ENCODE results near the gene CCDC144A. TPM values are rescaled to one million over a fixed set of nuclear protein-coding genes. Genes with fewer than 3 reads are reported as not detected.
"Not testable (repeated sequence)": the region's sequence is repeated elsewhere in the genome, so short reads cannot be mapped to it uniquely, and the experiment has no call there.

Gene CCDC144A
- total and polyA plus RNA-seq, 7 donors: 1.9 to 21.2 (median 3.9) TPM; not detected in 2

GRCh38 chr17:16653367-16654041 lies 36.5 kb upstream of the CCDC144A start, which contains the start of gene ZNF624:
Gene ZNF624 (minus strand): TSS chr17:16653850.
- Histone ChIP-seq H3K9me3 (no peaks in the 10 kb centered on the region), H3K36me3 (peaks cover 0 to under 1% (median 0%) of the 10 kb centered on the region in 4 donors), H3K4me3 (peak within 1 kb of the TSS; percentile 48 to 79 (median 68)), H3K27me3 (no peaks in the 10 kb centered on the region), H3K4me1 (peaks cover 0 to 20% (median 12%) of the 10 kb centered on the region in 4 donors), H3K27ac (peak within 1 kb of the TSS; percentile 89 to 93 (median 91))
- DNase-seq: peak; percentile 98
- intact Hi-C loops (cut with DNase I): loop anchor here (5.0 kb wide), 1 partner anchor 66 kb away; no protein-coding TSS in a partner anchor
- 0% methylated on average over 55 of the region's 55 CpGs for WGBS, 2 donors
- peak in 3 of 4 donors; percentile 45 to 88 (median 66) for TF ChIP-seq EP300 (IDR thresholded peaks at IDR 0.05)
- TF ChIP-seq POLR2A (IDR thresholded peaks at IDR 0.05): peak; percentile 78 to 89
- TF ChIP-seq POLR2AphosphoS5 (IDR thresholded peaks at IDR 0.05): peak; percentile 81 to 94 (median 88)
- no peak for TF ChIP-seq CTCF (IDR thresholded peaks at IDR 0.05)

- Histone ChIP-seq H3K27ac (no peak overlapping the region), H3K4me3 (no peak overlapping the region), H3K27me3 (no peaks in the 10 kb centered on the region), H3K4me1 (no peaks in the 10 kb centered on the region), H3K36me3 (no peaks in the 10 kb centered on the region), H3K9me3 (no peaks in the 10 kb centered on the region)
- no peak for DNase-seq
- intact Hi-C loops (cut with DNase I): no loop called here
- no peak for TF ChIP-seq POLR2AphosphoS5 (IDR thresholded peaks at IDR 0.05)
- TF ChIP-seq POLR2A (IDR thresholded peaks at IDR 0.05): no peak
- no peak for TF ChIP-seq CTCF (IDR thresholded peaks at IDR 0.05)
- TF ChIP-seq EP300 (IDR thresholded peaks at IDR 0.05): no peak
These were observed 28.8 kb upstream of the CCDC144A start for GRCh38 chr17:16661217-16661616.

GRCh38 chr17:16662936-16663335 lies 27.1 kb upstream of the CCDC144A start:
- peaks cover under 1 to 11% (median 5%) of the 10 kb centered on the region in 3 donors for H3K27me3 ChIP-seq
- TF ChIP-seq POLR2A (IDR thresholded peaks at IDR 0.05) (no peak), POLR2AphosphoS5 (IDR thresholded peaks at IDR 0.05) (no peak), EP300 (IDR thresholded peaks at IDR 0.05) (no peak), CTCF (IDR thresholded peaks at IDR 0.05) (no peak)
- no peaks in the 10 kb centered on the region for H3K9me3 ChIP-seq
- H3K27ac ChIP-seq: no peak overlapping the region
- intact Hi-C loops (cut with DNase I): no loop called here
- no peak for DNase-seq
- no peaks in the 10 kb centered on the region for H3K36me3 ChIP-seq
- H3K4me3 ChIP-seq: no peak overlapping the region
- H3K4me1 ChIP-seq: peaks cover 0 to 11% (median 7%) of the 10 kb centered on the region in 4 donors
- WGBS, 2 donors: 95 to 98% methylated on average over 1 of the region's 1 CpG

GRCh38 chr17:16666553-16666906 lies 23.5 kb upstream of the CCDC144A start:
- DNase-seq; intact Hi-C loops (cut with DNase I); H3K36me3 ChIP-seq; H3K9me3 ChIP-seq: not testable (repeated sequence)
- peaks cover 7 to 41% (median 10%) of the 10 kb centered on the region in 3 donors for H3K27me3 ChIP-seq
- peaks cover 0 to 11% (median 7%) of the 10 kb centered on the region in 4 donors for H3K4me1 ChIP-seq
- H3K4me3 ChIP-seq: peak overlapping the region; percentile 35 to 60 (median 49)
- WGBS, 2 donors: 45 to 56% methylated on average over 24 of the region's 24 CpGs
- H3K27ac ChIP-seq: peak overlapping the region in 1 of 4 donors; percentile 27

GRCh38 chr17:16666907-16667636 lies 23.0 kb upstream of the CCDC144A start:
- intact Hi-C loops (cut with DNase I); H3K36me3 ChIP-seq; DNase-seq; H3K9me3 ChIP-seq: not testable (repeated sequence)
- 2 to 5% methylated on average over 61 of the region's 61 CpGs for WGBS, 2 donors
- Histone ChIP-seq H3K4me3 (peak overlapping the region; percentile 35 to 60 (median 49)), H3K27me3 (peaks cover 7 to 41% (median 10%) of the 10 kb centered on the region in 3 donors), H3K27ac (peak overlapping the region in 2 of 4 donors; percentile 27 to 50), H3K4me1 (peaks cover 0 to 11% (median 7%) of the 10 kb centered on the region in 4 donors)

Data from sigmoid colon (tissue), 7 donors.